KOPT-K1 (cell line): Measurements from ENCODE around the gene MIEN1.
A peak's percentile ranks its signal among the peaks of the same experiment; 100 is the strongest.

Experiments
- H3K27ac ChIP-seq: fragments of 200-600 bp; sonication (generic); 2 replicates; pipeline ENCODE4 v1.5.1; 2016; ENCODE audit warnings: antibody characterized with exemption, mild to moderate bottlenecking, low read depth, low read length; ENCODE audit not compliant: poor library complexity, severe bottlenecking
- H3K36me3 ChIP-seq: fragments of 200-600 bp; sonication (generic); 2 replicates; pipeline ENCODE4 v1.5.1; 2017; ENCODE audit warnings: antibody characterized with exemption, mild to moderate bottlenecking, low read length, moderate library complexity; ENCODE audit not compliant: insufficient read depth
- H3K9me3 ChIP-seq: fragments of 200-600 bp; sonication (generic); 2 replicates; pipeline ENCODE4 v1.5.1; 2017; ENCODE audit warnings: antibody characterized with exemption, low read length, mild to moderate bottlenecking; ENCODE audit not compliant: insufficient read depth, poor library complexity, severe bottlenecking

The MIEN1 gene

DNA sequence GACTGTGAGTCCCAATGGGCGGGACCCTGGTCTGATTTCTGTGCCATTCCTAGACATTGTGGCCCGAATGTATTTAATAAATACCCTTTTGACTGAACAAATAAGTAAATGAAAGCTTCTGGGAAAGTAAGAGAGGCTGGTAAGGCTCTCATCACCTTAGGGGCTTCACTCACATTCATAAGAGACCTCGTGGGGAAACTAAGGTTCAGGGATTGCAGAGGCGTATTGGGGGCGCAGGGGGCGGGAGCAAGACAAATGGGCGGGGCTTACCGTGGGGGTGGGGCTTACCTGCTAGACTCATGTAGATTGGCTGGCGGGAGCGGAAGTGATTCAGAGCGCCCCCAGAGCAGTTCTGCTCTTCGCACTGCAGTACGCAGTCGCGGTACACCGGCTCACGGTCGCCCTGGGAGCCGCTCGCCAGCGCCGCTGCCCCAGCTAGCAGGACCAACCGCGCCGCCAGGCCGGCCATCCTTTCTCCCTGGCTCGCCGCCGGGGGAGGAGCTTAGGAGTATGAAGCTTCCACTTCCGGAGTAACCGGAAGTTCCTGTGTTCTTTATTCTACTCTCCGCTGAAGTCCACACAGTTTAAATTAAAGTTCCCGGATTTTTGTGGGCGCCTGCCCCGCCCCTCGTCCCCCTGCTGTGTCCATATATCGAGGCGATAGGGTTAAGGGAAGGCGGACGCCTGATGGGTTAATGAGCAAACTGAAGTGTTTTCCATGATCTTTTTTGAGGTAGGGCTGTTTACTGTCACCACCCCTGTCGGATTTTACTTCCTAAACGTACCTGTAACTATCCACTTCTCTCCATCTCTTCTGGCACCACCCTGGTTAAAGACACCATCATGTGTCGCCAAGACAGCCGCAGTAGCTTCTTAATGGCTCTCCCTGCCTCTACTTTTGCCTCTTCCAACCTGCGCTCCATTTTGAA is 42.5 kb downstream of the MIEN1 start, which contains the start of gene PGAP3:
TSS of gene PGAP3 (minus strand) at position 512 of the 929 bp plus-strand sequence. CDS start at position 469, 43 bp downstream.
- H3K9me3 ChIP-seq: no peaks in the 10 kb centered on the region
- H3K36me3 ChIP-seq: no peaks in the 10 kb centered on the region
- H3K27ac ChIP-seq: peak within 1 kb of the TSS; percentile 89

DNA sequence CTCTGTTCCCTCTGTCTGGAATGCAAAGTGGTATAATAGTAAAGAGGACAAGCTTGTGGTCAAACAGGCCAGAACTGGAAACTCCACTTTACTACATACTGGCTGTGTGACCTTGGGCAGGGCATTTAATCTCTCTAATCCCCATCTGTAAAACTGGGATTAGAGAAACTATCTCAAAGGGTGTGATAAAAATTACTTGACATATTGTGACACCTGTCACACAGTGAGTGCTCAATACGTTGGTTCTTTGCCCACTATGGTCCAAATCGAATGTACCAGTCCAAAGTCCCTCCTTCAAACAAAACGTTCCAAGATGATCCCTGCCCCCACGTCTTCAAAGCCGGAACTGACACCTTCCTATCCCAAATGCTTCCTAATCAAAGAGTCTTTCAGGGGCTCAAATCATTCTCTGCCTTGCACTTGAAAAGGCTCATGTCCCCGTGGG is 43.2 kb downstream of the MIEN1 start:
- Histone ChIP-seq H3K36me3 (no peaks in the 10 kb centered on the region), H3K9me3 (no peaks in the 10 kb centered on the region), H3K27ac (peak overlapping the region; percentile 89)

GRCh38 chr17:39684369-39685192 is 45.8 kb downstream of the MIEN1 start:
- no peak overlapping the region for H3K27ac ChIP-seq
- H3K36me3 ChIP-seq: no peaks in the 10 kb centered on the region
- no peaks in the 10 kb centered on the region for H3K9me3 ChIP-seq

DNA sequence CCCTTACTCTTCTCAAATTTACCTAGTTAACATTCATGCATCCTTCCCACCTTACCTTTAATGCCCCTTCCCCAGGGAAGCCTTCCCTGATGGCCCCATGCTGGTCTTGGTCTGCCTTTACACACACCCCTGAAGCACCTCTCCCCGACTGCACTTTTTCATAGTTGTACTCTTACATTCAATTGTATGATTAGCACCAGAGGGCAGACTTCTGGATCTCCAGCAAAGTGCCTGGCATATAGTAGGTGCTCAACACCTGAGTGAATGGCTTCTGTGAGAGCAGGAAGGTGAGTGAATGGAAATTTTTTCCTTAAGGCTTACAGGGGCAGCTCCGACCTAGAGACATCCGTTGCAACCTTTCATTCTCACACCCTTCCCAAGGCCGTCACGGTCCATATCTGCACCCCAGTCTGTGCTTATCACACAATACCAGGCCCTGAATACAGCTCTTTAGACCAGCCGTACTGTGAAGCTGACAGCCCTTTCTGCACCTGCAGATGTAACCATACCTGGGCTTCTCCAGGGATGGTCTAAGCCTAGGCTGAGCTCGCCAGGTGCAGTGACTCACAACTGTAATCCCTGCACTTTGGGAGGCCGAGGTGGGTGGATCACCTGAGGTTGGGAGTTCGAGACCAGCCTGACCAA is 46.9 kb downstream of the MIEN1 start:
- no peak overlapping the region for H3K27ac ChIP-seq
- H3K36me3 ChIP-seq: no peaks in the 10 kb centered on the region
- H3K9me3 ChIP-seq: no peaks in the 10 kb centered on the region

GRCh38 chr17:39679521-39680192 is 50.7 kb downstream of the MIEN1 start:
- Histone ChIP-seq H3K9me3 (no peaks in the 10 kb centered on the region), H3K27ac (peak overlapping the region; percentile 93), H3K36me3 (no peaks in the 10 kb centered on the region)
